ENCODE data around the gene YPEL1. TPM values are rescaled to one million over a fixed set of nuclear protein-coding genes. Genes with fewer than 3 reads are reported as not detected.

The YPEL1 gene
- total RNA-seq, 4 donors from 2014 or later = 1.5 to 5.1 (median 2.4) TPM

GRCh38 chr22:21684492-21685163 lies 51.0 kb downstream of the YPEL1 start:
- WGBS = 91% methylated on average over 19 of the region's 19 CpGs
- H3K4me3 ChIP-seq = no peak overlapping the region
- peaks cover 89% of the 10 kb centered on the region for H3K36me3 ChIP-seq
- DNase-seq (ENCODE audit: low spot score in 2 of 2) = no peak
- TF ChIP-seq EP300 (IDR thresholded peaks at IDR 0.05) (no peak), POLR2A (IDR thresholded peaks at IDR 0.05) (no peak), POLR2AphosphoS5 (IDR thresholded peaks at IDR 0.05) (no peak)
- TF ChIP-seq, protein P1, sequence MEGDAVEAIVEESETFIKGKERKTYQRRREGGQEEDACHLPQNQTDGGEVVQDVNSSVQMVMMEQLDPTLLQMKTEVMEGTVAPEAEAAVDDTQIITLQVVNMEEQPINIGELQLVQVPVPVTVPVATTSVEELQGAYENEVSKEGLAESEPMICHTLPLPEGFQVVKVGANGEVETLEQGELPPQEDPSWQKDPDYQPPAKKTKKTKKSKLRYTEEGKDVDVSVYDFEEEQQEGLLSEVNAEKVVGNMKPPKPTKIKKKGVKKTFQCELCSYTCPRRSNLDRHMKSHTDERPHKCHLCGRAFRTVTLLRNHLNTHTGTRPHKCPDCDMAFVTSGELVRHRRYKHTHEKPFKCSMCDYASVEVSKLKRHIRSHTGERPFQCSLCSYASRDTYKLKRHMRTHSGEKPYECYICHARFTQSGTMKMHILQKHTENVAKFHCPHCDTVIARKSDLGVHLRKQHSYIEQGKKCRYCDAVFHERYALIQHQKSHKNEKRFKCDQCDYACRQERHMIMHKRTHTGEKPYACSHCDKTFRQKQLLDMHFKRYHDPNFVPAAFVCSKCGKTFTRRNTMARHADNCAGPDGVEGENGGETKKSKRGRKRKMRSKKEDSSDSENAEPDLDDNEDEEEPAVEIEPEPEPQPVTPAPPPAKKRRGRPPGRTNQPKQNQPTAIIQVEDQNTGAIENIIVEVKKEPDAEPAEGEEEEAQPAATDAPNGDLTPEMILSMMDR (IDR thresholded peaks at IDR 0.05) = no peak
- no peaks in the 10 kb centered on the region for H3K27me3 ChIP-seq
- H3K27ac ChIP-seq = no peak overlapping the region
- H3K4me1 ChIP-seq = no peaks in the 10 kb centered on the region
- H3K9me3 ChIP-seq = no peaks in the 10 kb centered on the region

GRCh38 chr22:21683401-21683811 lies 52.2 kb downstream of the YPEL1 start:
- H3K27ac ChIP-seq = no peak overlapping the region
- DNase-seq (ENCODE audit: low spot score in 2 of 2) = no peak
- no peaks in the 10 kb centered on the region for H3K9me3 ChIP-seq
- no peak overlapping the region for H3K4me3 ChIP-seq
- no CpG with 5 or more reads among the region's 7 CpGs for WGBS
- no peaks in the 10 kb centered on the region for H3K27me3 ChIP-seq
- H3K36me3 ChIP-seq = peaks cover 78% of the 10 kb centered on the region
- TF ChIP-seq POLR2AphosphoS5 (IDR thresholded peaks at IDR 0.05) (no peak), EP300 (IDR thresholded peaks at IDR 0.05) (no peak), POLR2A (IDR thresholded peaks at IDR 0.05) (no peak)
- TF ChIP-seq, protein P1 (IDR thresholded peaks at IDR 0.05) = no peak
- H3K4me1 ChIP-seq = no peaks in the 10 kb centered on the region

GRCh38 chr22:21682385-21683175 lies 53.0 kb downstream of the YPEL1 start:
- H3K36me3 ChIP-seq = peaks cover 78% of the 10 kb centered on the region
- TF ChIP-seq EP300 (IDR thresholded peaks at IDR 0.05) = no peak
- TF ChIP-seq POLR2A (IDR thresholded peaks at IDR 0.05) = no peak
- no peak for TF ChIP-seq POLR2AphosphoS5 (IDR thresholded peaks at IDR 0.05)
- TF ChIP-seq, protein P1 (IDR thresholded peaks at IDR 0.05) = no peak
- H3K4me1 ChIP-seq = no peaks in the 10 kb centered on the region
- no peak overlapping the region for H3K27ac ChIP-seq
- H3K9me3 ChIP-seq = no peaks in the 10 kb centered on the region
- 82% methylated on average over 10 of the region's 20 CpGs for WGBS
- H3K27me3 ChIP-seq = no peaks in the 10 kb centered on the region
- no peak overlapping the region for H3K4me3 ChIP-seq
- no peak for DNase-seq (ENCODE audit: low spot score in 2 of 2)

DNA sequence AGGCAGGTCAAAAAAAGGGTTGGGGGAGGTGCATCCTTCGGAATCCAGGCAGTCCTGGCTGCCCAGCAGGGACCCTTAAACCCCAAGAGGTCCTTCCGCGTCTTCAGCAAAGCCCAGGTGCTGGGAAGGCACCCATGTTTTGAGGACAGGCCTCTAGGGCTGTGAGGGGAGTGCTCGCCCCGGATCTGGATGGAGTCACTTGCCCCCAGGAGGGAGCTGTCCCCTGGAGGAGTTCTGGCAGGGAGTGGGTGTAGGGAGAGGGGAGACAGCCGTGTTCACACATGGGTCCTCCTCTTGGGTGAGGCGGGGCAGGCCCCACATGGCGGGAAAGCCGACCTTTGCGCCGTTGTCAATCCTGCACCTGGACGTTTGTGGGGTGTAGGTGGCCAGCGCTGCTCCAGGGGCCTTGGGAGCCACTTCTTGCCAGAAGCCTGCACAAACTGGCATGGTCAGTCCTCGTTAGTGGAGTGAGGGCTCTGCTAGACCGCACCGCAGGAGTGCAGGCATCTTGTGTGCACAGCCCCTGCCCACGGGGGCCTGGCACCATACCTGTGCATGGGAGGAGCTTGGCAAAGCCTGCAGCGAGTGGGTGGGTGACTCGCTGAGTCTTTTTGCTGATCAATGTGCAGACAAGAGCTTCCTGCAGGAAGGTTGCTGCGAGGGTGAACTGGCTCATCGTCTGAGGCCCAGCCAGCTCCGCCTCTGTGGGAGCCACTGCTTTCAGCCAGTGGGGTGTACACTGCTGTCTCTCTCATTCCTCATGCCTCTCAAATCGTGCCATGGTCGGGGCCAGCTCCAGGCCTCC lies 53.8 kb downstream of the YPEL1 start:
- H3K27ac ChIP-seq = no peak overlapping the region
- no peak for DNase-seq (ENCODE audit: low spot score in 2 of 2)
- H3K36me3 ChIP-seq = peaks cover 77% of the 10 kb centered on the region
- H3K4me1 ChIP-seq = no peaks in the 10 kb centered on the region
- TF ChIP-seq, protein P1 (IDR thresholded peaks at IDR 0.05) = no peak
- no peak for TF ChIP-seq EP300 (IDR thresholded peaks at IDR 0.05)
- no peak for TF ChIP-seq POLR2AphosphoS5 (IDR thresholded peaks at IDR 0.05)
- no peak for TF ChIP-seq POLR2A (IDR thresholded peaks at IDR 0.05)
- 61% methylated on average over 4 of the region's 24 CpGs for WGBS
- H3K27me3 ChIP-seq = no peaks in the 10 kb centered on the region
- no peak overlapping the region for H3K4me3 ChIP-seq
- H3K9me3 ChIP-seq = no peaks in the 10 kb centered on the region

Data from suprapubic skin (tissue), 4 donors.